ENCODE results near the gene SGCE.

GRCh38 chr7:94605031-94605430 lies 50.9 kb downstream of the SGCE start:
- TF ChIP-seq, protein P1, sequence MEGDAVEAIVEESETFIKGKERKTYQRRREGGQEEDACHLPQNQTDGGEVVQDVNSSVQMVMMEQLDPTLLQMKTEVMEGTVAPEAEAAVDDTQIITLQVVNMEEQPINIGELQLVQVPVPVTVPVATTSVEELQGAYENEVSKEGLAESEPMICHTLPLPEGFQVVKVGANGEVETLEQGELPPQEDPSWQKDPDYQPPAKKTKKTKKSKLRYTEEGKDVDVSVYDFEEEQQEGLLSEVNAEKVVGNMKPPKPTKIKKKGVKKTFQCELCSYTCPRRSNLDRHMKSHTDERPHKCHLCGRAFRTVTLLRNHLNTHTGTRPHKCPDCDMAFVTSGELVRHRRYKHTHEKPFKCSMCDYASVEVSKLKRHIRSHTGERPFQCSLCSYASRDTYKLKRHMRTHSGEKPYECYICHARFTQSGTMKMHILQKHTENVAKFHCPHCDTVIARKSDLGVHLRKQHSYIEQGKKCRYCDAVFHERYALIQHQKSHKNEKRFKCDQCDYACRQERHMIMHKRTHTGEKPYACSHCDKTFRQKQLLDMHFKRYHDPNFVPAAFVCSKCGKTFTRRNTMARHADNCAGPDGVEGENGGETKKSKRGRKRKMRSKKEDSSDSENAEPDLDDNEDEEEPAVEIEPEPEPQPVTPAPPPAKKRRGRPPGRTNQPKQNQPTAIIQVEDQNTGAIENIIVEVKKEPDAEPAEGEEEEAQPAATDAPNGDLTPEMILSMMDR (IDR thresholded peaks at IDR 0.05), result no peak
- TF ChIP-seq EZH2 (IDR thresholded peaks at IDR 0.05; ENCODE audit: borderline replicate concordance, insufficient read depth, low read depth, low read length, poor library complexity, severe bottlenecking), result no peak
